Esophagus squamous epithelium (tissue), 4 donors: ENCODE measurements around the gene PCDHGB5.

Source experiments
- CTCF ChIP-seq, 6 experiments: fragments of 450-650 bp in 4 of 6; fragments of 200-600 bp in 2 of 6; sonication (generic) in 2 of 6; IDR thresholded peaks; one replicate each; pipeline ENCODE4 v1.5.1; 2016 to 2019; ENCODE audit warnings: antibody characterized with exemption in 6 of 6, mild to moderate bottlenecking in 4 of 6, moderate library complexity in 4 of 6
- POLR2A ChIP-seq, 4 donors: fragments of 450-650 bp; IDR thresholded peaks; one replicate each; pipeline ENCODE4 v1.6.1; 2017; ENCODE audit warnings: antibody characterized with exemption in 4 of 4, mild to moderate bottlenecking in 4 of 4, moderate library complexity in 3 of 4

- no peak for TF ChIP-seq POLR2A (IDR thresholded peaks at IDR 0.05)
- TF ChIP-seq CTCF (IDR thresholded peaks at IDR 0.05): no peak
Observed at GRCh38 chr5:141393267-141393666, 4.5 kb upstream of the PCDHGB5 start.
